OCI-LY7 (cell line): Measurements from ENCODE around the gene EHD3. TPM values are rescaled to one million over a fixed set of nuclear protein-coding genes. Genes with fewer than 3 reads are reported as not detected.

Source experiments
- BruUV-seq: library from RNA; stranded (reverse); fragments of 400-500 nt; replicated peaks from 2 replicates; lab custom pipeline; 2021; lab: Mats Ljungman, UMichigan
- CTCF ChIA-PET: fragments of 300-600 bp; sonication (Branson Sonifier 250); formaldehyde crosslinking; loops from one replicate; lab custom pipeline; 2022; ENCODE audit warnings: antibody characterized with exemption; ENCODE audit not compliant: unreplicated experiment; lab: Charles Lee
- POLR2A ChIA-PET: fragments of 300-600 bp; sonication (Branson Sonifier 250); formaldehyde crosslinking; loops from one replicate; lab custom pipeline; 2022; ENCODE audit warnings: antibody characterized with exemption; lab: Charles Lee
- DNase-seq: peaks from one replicate; pipeline ENCODE4 v3.0.0-alpha.2; 2015; ENCODE audit warnings: low spot score
- H2AFZ ChIP-seq: fragments of 200-600 bp; sonication (generic), shearing (Covaris generic); 2 replicates; pipeline ENCODE4 v1.6.1; 2014; ENCODE audit warnings: mild to moderate bottlenecking, antibody characterized with exemption, low read length, moderate library complexity
- H3K27ac ChIP-seq: fragments of 200-600 bp; sonication (generic); 2 replicates; pipeline ENCODE4 v1.5.1; 2014; ENCODE audit warnings: mixed run types, low read depth, mild to moderate bottlenecking, moderate library complexity, low read length, inconsistent platforms; ENCODE audit not compliant: poor library complexity, severe bottlenecking
- H3K36me3 ChIP-seq: fragments of 200-600 bp; sonication (generic); 2 replicates; pipeline ENCODE4 v1.6.1; 2014; ENCODE audit warnings: mild to moderate bottlenecking, antibody characterized with exemption, low read length, moderate library complexity, mixed read lengths; ENCODE audit not compliant: insufficient read depth
- H3K4me1 ChIP-seq: fragments of 200-600 bp; sonication (generic); 2 replicates; pipeline ENCODE4 v1.5.1; 2014; ENCODE audit warnings: mild to moderate bottlenecking, low read length; ENCODE audit not compliant: insufficient read depth, poor library complexity, severe bottlenecking
- H3K4me2 ChIP-seq: fragments of 200-600 bp; sonication (generic); 2 replicates; pipeline ENCODE4 v1.6.1; 2014; ENCODE audit warnings: mild to moderate bottlenecking, low read length
- H3K4me3 ChIP-seq: fragments of 200-600 bp; sonication (generic); 2 replicates; pipeline ENCODE4 v1.5.1; 2014; ENCODE audit warnings: mild to moderate bottlenecking, low read depth, low read length; ENCODE audit not compliant: poor library complexity, severe bottlenecking
- H3K79me2 ChIP-seq: fragments of 200-600 bp; sonication (generic); 2 replicates; pipeline ENCODE4 v1.6.1; 2016; ENCODE audit warnings: low read depth, mild to moderate bottlenecking, low read length, moderate library complexity, mixed read lengths; ENCODE audit not compliant: insufficient read depth
- H3K9me2 ChIP-seq: fragments of 200-600 bp; sonication (generic); 2 replicates; pipeline ENCODE4 v1.6.1; 2016; ENCODE audit warnings: mild to moderate bottlenecking, low read length, mixed read lengths; ENCODE audit not compliant: insufficient read depth
- H3K9me3 ChIP-seq: fragments of 200-600 bp; sonication (generic); 2 replicates; pipeline ENCODE4 v1.6.1; 2014; ENCODE audit warnings: mild to moderate bottlenecking, mixed run types, low read length, mixed read lengths
- H4K20me1 ChIP-seq: fragments of 200-600 bp; sonication (generic); 2 replicates; pipeline ENCODE4 v1.6.1; 2014; ENCODE audit warnings: mild to moderate bottlenecking, antibody characterized with exemption, low read length, moderate library complexity, mixed read lengths; ENCODE audit not compliant: insufficient read depth
- CTCF ChIP-seq: fragments of 200-600 bp; sonication (generic); conservative IDR thresholded peaks from 2 replicates; pipeline ENCODE4 v1.5.1; 2014; ENCODE audit warnings: mild to moderate bottlenecking, antibody characterized with exemption, low read length, moderate library complexity, mixed read lengths
- EZH2phosphoT487 ChIP-seq: fragments of 200-600 bp; sonication (generic); IDR thresholded peaks from 2 replicates; pipeline ENCODE4 v1.6.1; 2018; ENCODE audit warnings: low read depth, borderline replicate concordance, mild to moderate bottlenecking, mixed run types, antibody characterized with exemption, low read length, moderate library complexity, mixed read lengths
- intact Hi-C: fragments of 100-400 bp; cut with micrococcal nuclease; formaldehyde crosslinking; loops from one replicate; pipeline ENCODE4 v1.10.0; 2022; ENCODE audit not compliant: unreplicated experiment
- total RNA-seq, 2 experiments: library from RNA; depleted of rRNA in 1 of 2; stranded (reverse); fragments of >200 nt in 1 of 2; shearing (Covaris generic) in 1 of 2; gene quantifications; 2 replicates each; pipeline ENCODE4 v1.2.3, GENCODE V29; 2014 to 2022

Gene EHD3
- total RNA-seq, 2 experiments from 2014 or later, result 0.73 to 3.4 TPM

GRCh38 chr2:31231571-31232302 is 2.2 kb upstream of the EHD3 start:
- H3K9me3 ChIP-seq, result no peaks in the 10 kb centered on the region
- H3K9me2 ChIP-seq, result no peaks in the 10 kb centered on the region
- POLR2A ChIA-PET, result no interaction called here
- H3K79me2 ChIP-seq, result no peaks in the 10 kb centered on the region
- TF ChIP-seq EZH2phosphoT487 (no peak), CTCF (no peak)
- H2AFZ ChIP-seq, result no peak overlapping the region
- no peak overlapping the region for H3K27ac ChIP-seq
- no peak overlapping the region for H3K4me2 ChIP-seq
- H3K4me1 ChIP-seq, result peaks cover 67% of the 10 kb centered on the region
- H3K4me3 ChIP-seq, result no peak overlapping the region
- no peaks in the 10 kb centered on the region for H4K20me1 ChIP-seq
- intact Hi-C loops, result loop anchor here (2.0 kb wide), 1 partner anchor 101 kb away; no protein-coding TSS in a partner anchor
- H3K36me3 ChIP-seq, result no peaks in the 10 kb centered on the region
- BruUV-seq, result no TSS peak
- no peak for DNase-seq
- CTCF ChIA-PET, result no interaction called here

DNA sequence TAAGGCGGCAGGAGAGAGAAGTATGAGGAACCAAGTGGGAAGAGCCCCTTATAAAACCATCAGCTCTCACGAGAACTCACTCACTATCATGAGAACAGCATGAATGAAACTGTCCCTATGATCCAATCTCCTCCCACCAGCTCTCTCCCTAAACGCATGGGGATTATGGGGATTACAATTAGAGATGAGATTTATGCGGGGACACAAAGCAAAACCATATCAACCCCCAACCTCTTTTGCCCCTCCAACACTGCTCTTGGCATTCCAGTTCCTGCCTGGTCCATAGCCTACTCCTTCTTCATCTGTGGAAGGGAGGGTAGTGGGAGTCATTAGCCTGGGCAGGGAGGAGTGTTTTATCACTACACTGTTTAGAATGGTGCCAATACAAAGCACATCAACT is 1.4 kb upstream of the EHD3 start:
- no peak overlapping the region for H3K4me2 ChIP-seq

More for the DNA sequence above, 1.4 kb upstream of the EHD3 start:
- Histone ChIP-seq H3K4me1 (peaks cover 62% of the 10 kb centered on the region), H3K9me3 (no peaks in the 10 kb centered on the region), H3K79me2 (no peaks in the 10 kb centered on the region), H3K27ac (no peak overlapping the region), H3K4me3 (no peak overlapping the region), H3K36me3 (no peaks in the 10 kb centered on the region), H2AFZ (no peak overlapping the region), H3K9me2 (no peaks in the 10 kb centered on the region), H4K20me1 (no peaks in the 10 kb centered on the region)
- BruUV-seq, result no TSS peak
- CTCF ChIA-PET, result no interaction called here
- intact Hi-C loops, result loop anchor here (2.0 kb wide), 1 partner anchor 100 kb away; no protein-coding TSS in a partner anchor
- DNase-seq, result no peak
- POLR2A ChIA-PET, result interaction anchor here (0.5 to 1.8 kb wide), 2 partner anchors 9 to 12 kb away, joined by 3 to 6 read pairs; no protein-coding TSS in a partner anchor
- no peak for TF ChIP-seq EZH2phosphoT487
- TF ChIP-seq CTCF, result no peak
